Posterior vena cava (tissue), 2 donors: ENCODE results near the gene TAMALIN. TPM values are rescaled to one million over a fixed set of nuclear protein-coding genes. Genes with fewer than 3 reads are reported as not detected.
A peak's percentile ranks its signal among the peaks of the same experiment; 100 is the strongest.
"Not testable (repeated sequence)": the region's sequence is repeated elsewhere in the genome, so short reads cannot be mapped to it uniquely, and the experiment has no call there.

ENCODE experiments used
- DNase-seq: peaks from one replicate; pipeline ENCODE4 v3.0.0-alpha.2; 2020; ENCODE audit warnings: low spot score
- intact Hi-C, 2 donors: fragments of 100-400 bp; cut with DNase I; formaldehyde crosslinking; loops; one replicate each; pipeline versions ENCODE4 v1.14.1 to v1.14.2; 2022 to 2023
- total RNA-seq, 2 donors: library from RNA; stranded (reverse); fragmentation: NEBNext Ultra II Directional; extraction: Animal tissue kit (Norgen Biotek cat#: 25700); gene quantifications; one replicate each; pipeline ENCODE4 v1.2.1, GENCODE V29; 2021
- donor health status: DM: yes; HTN: yes; CAD: no.
- donor health status: DM: yes; HTN: yes; CAD: no.

The TAMALIN gene
- total RNA-seq, 2 donors from 2014 or later: 38.0 to 50.6 TPM

DNA sequence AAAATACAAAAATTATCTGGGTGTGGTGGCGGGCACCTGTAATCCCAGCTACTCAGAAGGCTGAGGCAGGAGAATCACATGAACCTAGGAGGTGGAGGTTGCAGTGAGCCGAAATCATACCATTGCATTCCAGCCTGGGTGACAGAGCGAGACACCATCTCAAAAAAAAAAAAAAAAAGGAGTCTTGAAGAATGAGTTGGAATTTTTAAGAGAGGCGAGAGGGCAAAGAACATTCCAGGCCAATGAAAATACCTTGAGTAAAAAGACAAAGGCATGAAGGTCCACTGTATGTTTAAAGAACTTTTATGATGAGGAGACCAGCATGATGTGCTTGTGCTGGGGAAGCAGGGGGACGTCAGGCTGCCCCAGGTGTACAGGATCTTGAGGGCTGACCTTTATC, 27.4 kb upstream of the TAMALIN start:
- intact Hi-C loops, DNase-seq: not testable (repeated sequence)

DNA sequence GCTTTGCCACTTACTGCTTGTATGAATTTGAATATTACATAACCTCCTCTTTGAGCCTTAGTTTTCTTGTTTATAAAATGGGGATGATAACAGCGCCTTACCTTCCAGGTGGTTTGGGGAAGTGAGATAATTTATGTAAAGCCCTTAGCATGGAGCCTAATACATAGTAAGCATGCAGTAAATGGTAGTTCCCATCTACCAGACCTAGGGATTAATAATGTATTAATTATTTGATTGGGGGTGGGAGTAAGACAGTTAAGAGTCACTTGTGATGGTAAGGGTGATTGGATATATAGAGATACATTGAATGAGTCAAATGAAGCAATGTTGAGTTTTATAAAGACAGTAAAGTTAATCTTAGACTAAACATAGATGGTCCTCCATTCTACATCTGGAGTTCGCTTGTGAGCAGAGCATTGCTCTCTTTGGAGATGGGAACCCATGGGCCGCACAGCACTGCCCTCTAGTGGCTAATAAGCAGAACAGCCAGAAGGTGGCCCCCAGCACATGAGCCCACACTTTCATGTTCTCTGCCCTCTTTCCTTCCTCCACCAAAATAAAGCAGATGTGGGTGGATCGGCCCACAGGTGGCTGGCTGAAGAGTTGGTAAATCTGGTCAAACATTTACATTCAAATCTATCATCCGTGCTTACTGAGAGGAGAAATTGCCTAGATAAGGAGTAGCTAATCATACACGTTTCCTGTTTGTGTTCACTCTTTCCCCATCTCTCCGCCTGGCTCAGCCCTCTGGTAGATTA, 26.5 kb upstream of the TAMALIN start:
- DNase-seq: peak; percentile 88
- intact Hi-C loops: loop anchor here in 1 of 2 donors (10.0 kb wide), 1 partner anchor 65 kb away; no protein-coding TSS in a partner anchor

DNA sequence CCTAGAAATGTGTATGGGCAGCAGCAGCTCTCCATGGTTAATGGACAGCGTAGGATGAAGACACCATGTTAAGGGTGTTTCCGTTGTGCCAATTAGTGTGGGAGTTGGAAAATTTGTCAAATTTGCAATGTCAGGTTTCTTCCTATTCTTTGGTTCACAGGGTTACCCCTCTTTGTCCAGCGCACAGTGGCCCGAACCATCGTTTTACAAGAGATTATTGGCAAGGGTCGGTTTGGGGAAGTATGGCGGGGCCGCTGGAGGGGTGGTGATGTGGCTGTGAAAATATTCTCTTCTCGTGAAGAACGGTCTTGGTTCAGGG, 26.0 kb upstream of the TAMALIN start:
- DNase-seq: no peak
- intact Hi-C loops: loop anchor here in 1 of 2 donors (10.0 kb wide), 1 partner anchor 66 kb away; no protein-coding TSS in a partner anchor

DNA sequence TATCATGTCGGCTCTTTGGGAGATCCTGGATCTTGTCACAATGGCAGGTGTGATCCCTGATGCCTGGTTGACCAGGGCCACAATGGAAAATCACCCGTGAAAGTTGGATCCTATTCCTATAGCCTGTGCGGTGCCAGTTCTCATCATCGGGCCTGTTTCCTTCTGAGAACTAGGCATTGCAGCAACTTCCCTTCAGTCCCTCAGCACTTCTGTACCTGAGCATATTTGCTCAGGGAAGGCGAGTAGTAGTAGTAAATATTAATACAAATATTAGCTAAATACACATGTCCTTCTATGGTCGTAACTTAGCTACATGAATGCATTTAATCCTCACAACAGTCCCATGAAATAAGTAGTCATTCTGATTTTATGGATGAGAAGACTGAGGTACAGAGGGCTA, 22.1 kb upstream of the TAMALIN start:
- no peak for DNase-seq
- intact Hi-C loops: loop anchor here in 1 of 2 donors (10.0 kb wide), 1 partner anchor 70 kb away; no protein-coding TSS in a partner anchor

DNA sequence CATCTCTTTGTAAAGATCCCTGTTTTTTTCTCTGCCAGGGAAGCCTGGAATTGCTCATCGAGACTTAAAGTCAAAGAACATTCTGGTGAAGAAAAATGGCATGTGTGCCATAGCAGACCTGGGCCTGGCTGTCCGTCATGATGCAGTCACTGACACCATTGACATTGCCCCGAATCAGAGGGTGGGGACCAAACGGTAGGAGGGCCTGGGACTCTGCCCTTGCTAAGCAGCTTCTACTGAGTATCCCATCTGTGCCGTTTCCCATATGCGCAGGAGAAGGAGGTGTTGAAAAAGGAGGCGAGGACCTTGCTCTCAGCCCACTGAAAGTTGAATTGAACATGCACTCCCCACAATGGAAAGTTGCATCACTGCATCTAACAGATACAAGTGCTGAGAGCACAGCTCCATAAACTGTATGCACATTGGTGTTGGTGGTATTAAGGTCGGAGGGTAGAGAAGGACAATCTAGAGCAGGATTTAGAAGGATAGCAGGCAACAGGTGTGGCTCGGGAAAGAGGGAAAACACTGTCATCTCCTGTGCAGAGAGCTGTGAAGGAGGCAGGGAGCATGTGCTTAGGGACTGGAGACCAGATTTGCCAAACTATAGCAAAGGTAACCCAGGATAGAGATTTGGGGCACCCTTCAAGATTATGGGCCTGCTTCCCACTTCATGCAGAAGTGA, 21.5 kb upstream of the TAMALIN start:
- no peak for DNase-seq
- intact Hi-C loops: loop anchor here in 1 of 2 donors (10.0 kb wide), 1 partner anchor 70 kb away; no protein-coding TSS in a partner anchor

DNA sequence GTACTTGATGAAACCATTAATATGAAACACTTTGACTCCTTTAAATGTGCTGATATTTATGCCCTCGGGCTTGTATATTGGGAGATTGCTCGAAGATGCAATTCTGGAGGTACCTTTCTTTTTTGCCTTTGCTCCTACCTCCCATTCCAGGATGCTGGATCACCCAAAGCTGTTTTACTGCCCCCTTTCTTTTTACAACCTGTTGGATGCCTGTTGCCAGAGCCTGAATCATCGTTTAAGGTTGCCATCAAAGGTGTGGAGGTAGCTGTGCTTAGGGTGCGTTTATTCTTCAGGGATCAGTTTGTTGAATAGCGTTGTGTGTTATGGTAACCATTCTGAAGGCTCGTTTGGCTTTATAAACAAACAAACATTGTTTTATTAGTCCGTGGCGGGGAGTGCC, 19.9 kb upstream of the TAMALIN start:
- DNase-seq: no peak
- intact Hi-C loops: loop anchor here in 1 of 2 donors (10.0 kb wide), 1 partner anchor 72 kb away; no protein-coding TSS in a partner anchor

DNA sequence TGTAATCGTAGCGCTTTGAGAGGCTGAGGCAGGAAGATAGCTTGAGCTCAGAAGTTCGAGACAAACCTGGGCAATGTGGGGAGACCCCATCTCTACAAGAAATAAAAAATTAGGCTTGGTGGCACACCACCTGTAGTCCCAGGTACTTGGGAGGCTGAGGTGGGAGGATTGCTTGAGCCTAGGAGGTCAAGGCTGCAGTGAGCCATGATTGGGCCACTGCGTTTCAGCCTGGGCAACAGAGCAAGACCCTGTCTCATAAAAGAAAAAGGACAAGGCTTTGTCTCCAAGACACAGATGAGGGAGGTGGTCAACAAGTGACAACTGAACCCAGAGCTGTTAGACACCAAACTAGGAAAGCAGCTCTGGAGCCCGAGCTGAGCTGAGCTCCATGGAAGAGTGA, 14.5 kb upstream of the TAMALIN start:
- intact Hi-C loops: no loop called here
- DNase-seq: no peak

DNA sequence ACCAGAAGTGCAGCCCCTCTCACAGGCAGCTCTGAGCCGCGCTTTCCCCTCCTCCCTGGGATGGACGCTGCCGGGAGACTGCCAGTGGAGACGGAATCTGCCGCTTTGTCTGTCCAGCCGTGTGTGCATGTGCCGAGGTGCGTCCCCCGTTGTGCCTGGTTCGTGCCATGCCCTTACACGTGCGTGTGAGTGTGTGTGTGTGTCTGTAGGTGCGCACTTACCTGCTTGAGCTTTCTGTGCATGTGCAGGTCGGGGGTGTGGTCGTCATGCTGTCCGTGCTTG, 12.3 kb upstream of the TAMALIN start:
- intact Hi-C loops: no loop called here

DNA sequence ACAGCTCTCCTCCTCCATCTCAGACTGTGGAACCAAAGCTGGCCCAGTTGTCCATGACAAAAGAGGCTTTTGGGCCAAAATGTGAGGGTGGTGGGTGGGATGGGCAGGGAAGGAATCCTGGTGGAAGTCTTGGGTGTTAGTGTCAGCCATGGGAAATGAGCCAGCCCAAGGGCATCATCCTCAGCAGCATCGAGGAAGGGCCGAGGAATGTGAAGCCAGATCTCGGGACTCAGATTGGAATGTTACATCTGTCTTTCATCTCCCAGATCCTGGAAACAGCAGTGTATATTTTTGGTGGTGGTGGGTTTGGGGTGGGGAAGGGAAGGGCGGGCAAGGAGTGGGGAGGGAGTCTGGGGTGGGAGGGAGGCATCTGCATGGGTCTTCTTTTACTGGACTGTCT, 11.8 kb upstream of the TAMALIN start:
- DNase-seq: no peak
- intact Hi-C loops: loop anchor here in 1 of 2 donors (5.0 kb wide), 1 partner anchor 1983 kb away; no protein-coding TSS in a partner anchor

More for the DNA sequence above, 12.3 kb upstream of the TAMALIN start:
- no peak for DNase-seq

DNA sequence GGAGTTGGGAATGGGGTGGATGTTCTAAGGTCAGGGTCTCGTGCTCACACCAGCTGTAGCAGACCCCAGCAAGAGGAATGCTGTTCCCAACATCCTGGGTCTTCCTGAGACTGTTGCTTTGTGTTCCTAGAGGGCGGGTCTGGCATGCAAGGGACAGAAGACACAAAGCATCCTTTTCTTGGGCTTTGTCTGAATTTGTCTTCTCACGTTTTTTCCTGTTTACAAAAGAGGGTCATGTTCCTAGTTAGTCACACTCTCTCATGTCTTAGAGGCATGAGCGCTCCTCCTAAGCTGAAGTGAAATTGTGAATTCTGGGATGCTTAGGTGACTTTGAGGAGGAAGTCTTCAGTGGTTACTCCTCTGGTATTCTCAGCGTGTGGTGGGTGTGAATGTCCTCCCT, 9.6 kb upstream of the TAMALIN start:
- DNase-seq: no peak
- intact Hi-C loops: loop anchor here in 1 of 2 donors (5.0 kb wide), 1 partner anchor 1985 kb away; no protein-coding TSS in a partner anchor

DNA sequence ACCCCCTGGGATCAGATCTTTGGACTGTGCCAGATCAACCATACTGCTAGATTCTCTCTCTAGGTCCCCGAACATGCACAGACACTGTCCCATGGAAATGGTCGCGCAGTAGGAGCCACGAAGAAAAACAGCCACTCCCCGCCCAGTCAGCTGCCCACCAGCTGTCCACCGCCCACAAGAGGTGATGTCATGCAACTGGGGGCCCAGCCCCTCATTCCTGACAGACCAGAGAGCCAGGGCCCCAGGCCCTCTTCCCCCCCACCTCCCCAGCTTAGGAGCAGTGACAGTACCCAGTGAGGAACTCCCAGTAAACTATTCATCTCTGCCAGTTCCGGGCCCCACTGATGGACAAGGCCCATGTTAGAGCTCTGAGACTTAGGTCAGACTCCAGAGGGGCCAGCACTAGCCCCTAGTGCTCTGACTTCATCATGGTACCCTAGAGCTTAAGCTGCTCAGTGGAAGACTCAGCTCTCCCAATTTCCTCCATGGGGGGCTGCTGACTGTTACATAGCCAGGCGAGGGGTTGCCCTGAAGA, 3.7 kb upstream of the TAMALIN start:
- intact Hi-C loops: no loop called here

DNA sequence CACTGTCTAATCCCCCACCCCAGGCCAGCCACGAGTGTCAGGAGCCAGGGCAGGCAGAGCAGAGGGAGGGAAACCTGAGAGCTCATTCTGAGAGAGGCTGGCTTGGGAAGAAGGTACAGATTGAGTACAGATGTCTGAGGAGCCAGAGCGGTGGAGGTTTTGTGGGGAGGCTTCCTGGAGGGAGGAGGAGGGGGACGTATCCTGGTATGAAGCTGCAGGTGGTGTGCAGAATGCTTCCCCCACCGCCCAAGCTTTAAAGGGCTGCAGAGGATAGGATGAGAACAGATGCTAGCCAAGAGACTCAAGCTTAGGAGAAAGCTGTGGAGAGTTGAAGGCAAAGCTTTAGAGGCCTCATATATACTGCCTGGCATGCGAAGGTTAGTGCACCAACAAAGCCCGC, 3.2 kb upstream of the TAMALIN start:
- no peak for DNase-seq
- intact Hi-C loops: no loop called here

More for the DNA sequence above, 3.7 kb upstream of the TAMALIN start:
- no peak for DNase-seq

DNA sequence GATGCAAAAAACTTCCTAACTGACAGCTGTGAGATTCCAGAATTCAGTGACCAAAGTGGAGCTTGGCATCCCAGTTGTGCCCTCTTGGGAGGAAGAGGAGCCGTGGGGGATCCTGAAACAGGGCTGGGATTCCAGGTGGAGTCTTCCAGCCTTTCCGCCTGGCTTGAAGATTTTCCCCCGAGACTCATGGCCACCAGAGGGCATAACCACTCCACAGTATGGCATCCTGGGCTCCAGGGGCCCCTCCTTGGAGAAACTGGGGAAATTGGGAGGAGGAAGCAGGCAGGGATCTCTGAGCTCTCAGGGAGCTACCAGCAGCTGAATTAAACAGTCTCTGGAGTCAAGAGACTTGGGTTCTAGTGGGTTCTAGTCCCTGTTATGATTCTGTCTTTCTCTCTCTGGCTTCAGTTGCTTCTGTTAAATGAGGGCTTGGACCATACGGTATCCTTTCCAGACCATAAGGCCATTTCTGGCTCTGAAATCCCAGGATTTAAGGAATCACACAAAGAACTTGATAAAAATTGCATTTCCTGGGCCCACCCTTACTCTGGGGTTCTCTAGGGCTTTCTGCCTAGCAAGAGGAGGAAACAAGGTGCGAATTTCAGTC, 2.6 kb upstream of the TAMALIN start:
- no peak for DNase-seq

DNA sequence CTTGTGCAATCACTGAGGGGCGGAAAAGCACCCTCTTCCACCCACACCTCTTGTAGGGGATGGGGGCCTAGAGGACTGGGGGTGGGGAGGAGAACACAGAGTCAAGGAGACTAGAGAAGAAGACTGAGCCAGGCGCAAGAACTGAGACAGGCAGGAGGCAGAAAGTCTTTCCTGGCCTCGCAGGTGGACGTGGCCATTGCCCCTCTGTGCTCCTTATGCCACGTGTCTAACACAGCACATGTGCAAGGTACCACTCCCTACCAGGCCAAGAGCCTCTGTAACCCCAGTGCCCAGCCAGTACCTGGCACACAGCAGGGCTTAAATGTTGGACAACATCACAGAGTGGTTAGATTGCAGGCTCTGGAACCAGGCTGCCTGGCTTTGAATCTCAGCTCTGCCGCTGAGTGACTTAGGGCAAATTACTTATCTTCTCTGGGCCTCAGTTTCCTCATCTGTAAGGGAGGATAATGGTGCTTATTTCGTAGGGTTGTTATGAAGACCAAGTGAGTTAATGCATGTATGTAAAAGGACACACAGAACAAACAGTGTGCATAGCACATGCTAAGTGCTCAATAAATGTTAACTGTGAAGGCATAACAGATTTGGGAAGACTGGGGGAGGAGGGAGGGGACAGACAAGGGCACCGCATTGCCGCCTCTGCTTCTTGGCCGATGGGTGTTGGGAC, 1.4 kb upstream of the TAMALIN start:
- no peak for DNase-seq
- intact Hi-C loops: loop anchor here in 1 of 2 donors (2.0 to 5.0 kb wide), 2 partner anchors 19 to 77 kb away; no protein-coding TSS in a partner anchor

More for the DNA sequence above, 2.6 kb upstream of the TAMALIN start:
- intact Hi-C loops: loop anchor here in 1 of 2 donors (2.0 kb wide), 1 partner anchor 21 kb away; no protein-coding TSS in a partner anchor

DNA sequence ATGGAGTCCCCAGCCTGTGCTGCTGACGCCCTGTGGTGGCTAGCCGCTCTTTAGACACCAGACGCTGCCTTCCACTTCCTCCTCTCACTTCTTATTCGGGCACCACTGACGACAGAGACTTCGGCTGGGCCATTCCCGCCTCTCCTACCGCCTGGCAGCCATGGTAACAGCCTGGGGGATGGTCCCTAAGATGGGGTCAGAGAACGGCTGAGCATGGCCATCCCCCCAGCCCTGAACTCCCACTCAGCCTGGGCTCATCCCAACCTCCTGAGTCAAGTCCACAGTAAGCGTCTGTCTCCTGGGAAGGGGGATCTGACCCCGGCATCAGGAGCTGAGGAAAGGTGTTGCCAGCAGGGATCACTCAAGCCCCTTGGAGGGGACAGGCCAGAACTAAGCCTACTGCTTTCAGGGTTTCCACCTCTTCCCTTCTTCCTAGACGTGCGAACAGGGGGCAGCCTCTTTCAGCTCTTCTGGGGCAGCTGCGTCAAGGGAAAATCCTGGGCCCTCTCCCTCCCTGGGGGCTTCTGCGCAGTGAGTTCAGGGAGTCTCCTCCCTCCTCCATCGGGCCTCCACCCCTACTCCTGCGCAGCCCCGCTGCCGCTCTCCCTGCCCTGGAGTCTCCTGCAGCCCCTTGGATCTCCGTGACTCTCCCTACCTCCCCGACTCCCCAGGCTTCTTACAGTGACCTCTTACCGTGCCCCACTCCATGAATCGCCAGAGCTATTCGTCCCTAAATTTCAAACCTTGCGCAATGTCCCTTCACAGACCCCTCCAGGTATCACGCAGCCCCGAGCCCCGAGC, 643 bp upstream of the TAMALIN start:
- peak; percentile 90 for DNase-seq
- intact Hi-C loops: loop anchor here in 1 of 2 donors (2.0 to 5.0 kb wide), 2 partner anchors 19 to 76 kb away; no protein-coding TSS in a partner anchor

DNA sequence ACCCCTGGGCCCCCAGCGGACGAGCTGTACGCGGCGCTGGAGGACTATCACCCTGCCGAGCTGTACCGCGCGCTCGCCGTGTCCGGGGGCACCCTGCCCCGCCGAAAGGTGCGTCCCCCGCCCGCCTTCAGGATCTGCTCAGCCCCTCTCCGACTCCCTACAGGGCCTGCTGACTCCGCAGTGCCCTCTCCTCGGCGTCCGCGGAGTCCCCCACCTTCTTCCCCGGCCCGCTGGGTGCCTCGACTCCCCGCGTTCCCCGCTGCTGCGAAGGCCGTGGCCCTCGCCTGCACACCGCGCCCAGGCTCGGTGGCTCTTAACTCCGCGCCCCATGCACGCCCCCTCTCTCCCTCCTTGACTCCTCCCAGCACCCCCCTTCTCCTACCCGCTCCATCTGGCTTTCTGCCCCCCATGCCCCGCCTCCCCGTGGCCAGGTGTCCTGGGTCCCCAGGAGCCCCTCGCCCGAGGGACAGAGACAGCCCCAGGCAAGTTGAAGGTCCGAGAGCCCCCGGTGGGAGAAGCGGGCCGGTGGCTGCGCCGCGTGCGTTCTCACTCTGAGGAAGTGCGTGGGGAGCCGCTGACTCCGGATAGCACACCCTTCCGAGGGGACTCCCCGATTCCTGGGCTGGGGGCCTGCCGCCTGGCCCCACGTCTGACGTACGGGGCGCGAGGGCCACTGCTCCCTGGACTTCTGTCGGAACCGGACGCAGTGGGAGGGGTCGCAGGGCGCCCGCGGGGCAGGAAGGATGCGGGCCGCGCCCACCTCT, 594 bp downstream of the TAMALIN start:
- peak; percentile 94 for DNase-seq
- intact Hi-C loops: loop anchor here in 1 of 2 donors (5.0 kb wide), 1 partner anchor 75 kb away; no protein-coding TSS in a partner anchor

DNA sequence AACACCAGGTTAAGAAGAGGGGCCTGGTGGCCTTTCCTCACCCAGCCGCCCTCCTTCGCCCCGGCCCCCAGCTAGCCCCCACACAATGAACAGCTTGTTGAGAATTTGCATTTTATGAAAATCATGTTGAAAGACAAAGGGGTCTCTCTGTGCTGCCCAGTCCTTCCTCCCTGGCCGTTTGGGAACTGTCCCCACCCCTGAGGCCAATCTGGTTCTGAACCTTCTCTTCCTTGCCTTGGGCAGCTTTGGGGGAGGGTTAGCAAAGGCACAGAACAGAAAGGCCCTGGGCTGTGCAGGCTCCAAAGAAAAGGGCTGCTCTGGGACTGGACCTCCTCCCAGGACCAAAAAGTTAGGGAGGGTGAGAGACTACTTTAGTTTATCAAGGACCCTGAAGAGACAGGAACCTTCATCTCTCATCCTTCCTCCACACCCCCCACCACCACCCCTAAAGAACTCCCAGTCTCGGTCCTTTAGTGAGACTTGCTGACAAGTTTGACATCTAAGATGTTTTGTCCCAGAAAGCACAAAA, 1.3 kb downstream of the TAMALIN start:
- DNase-seq: no peak
- intact Hi-C loops: loop anchor here in 1 of 2 donors (5.0 kb wide), 1 partner anchor 74 kb away; no protein-coding TSS in a partner anchor
